PC-3 (cell line): ENCODE results near the gene HASPIN. TPM values are rescaled to one million over a fixed set of nuclear protein-coding genes. Genes with fewer than 3 reads are reported as not detected.
A peak's percentile ranks its signal among the peaks of the same experiment; 100 is the strongest.

Source experiments
- ATAC-seq: fragments of 200-7000 bp; cut with Tn5 transposase; 2 replicates; pipeline ENCODE4 v1.9.1; 2020; ENCODE audit warnings: mild to moderate bottlenecking, moderate library complexity
- BruUV-seq: library from RNA; stranded (reverse); fragments of 400-500 nt; replicated peaks from 2 replicates; lab custom pipeline; 2021; lab: Mats Ljungman, UMichigan
- CTCF ChIA-PET: fragments of 300-600 bp; sonication (Branson Sonifier 250); formaldehyde crosslinking; loops from one replicate; lab custom pipeline; 2022; ENCODE audit warnings: antibody characterized with exemption; lab: Charles Lee
- POLR2A ChIA-PET: fragments of 300-600 bp; sonication (Branson Sonifier 250); formaldehyde crosslinking; loops from one replicate; lab custom pipeline; 2022; ENCODE audit warnings: antibody characterized with exemption; ENCODE audit not compliant: unreplicated experiment; lab: Charles Lee
- DNase-seq: peaks from one replicate; pipeline ENCODE4 v3.0.0-alpha.2; 2015
- H2AFZ ChIP-seq: fragments of 300-600 bp; sonication (generic); 2 replicates; pipeline ENCODE4 v1.6.0; 2016; ENCODE audit warnings: antibody characterized with exemption, low read length
- H3F3A ChIP-seq: fragments of 300-600 bp; sonication (generic); one replicate; pipeline ENCODE4 v1.6.0; 2017; ENCODE audit warnings: antibody characterized with exemption, low read length, control low read depth, mild to moderate bottlenecking; ENCODE audit not compliant: unreplicated experiment
- H3K27ac ChIP-seq: fragments of 300-600 bp; sonication (generic); 2 replicates; pipeline ENCODE4 v1.5.1; 2016; ENCODE audit warnings: mild to moderate bottlenecking, low read length
- H3K27me3 ChIP-seq: fragments of 300-600 bp; sonication (generic); 2 replicates; pipeline ENCODE4 v1.6.1; 2016; ENCODE audit warnings: low read length, mixed read lengths
- H3K36me3 ChIP-seq: fragments of 300-600 bp; sonication (generic); 2 replicates; pipeline ENCODE4 v1.6.1; 2016; ENCODE audit warnings: low read depth, mixed run types, low read length, mixed read lengths
- H3K4me1 ChIP-seq: fragments of 300-600 bp; sonication (generic); 2 replicates; pipeline ENCODE4 v1.5.1; 2016; ENCODE audit warnings: low read length; ENCODE audit not compliant: insufficient read depth
- H3K4me2 ChIP-seq: fragments of 300-600 bp; sonication (generic); 2 replicates; pipeline ENCODE4 v1.6.0; 2016; ENCODE audit warnings: low read length
- H3K4me3 ChIP-seq: fragments of 300-600 bp; sonication (generic); 2 replicates; pipeline ENCODE4 v1.5.1; 2016; ENCODE audit warnings: mild to moderate bottlenecking, low read length, mixed read lengths
- H3K79me2 ChIP-seq: fragments of 300-600 bp; sonication (generic); 2 replicates; pipeline ENCODE4 v1.6.1; 2017; ENCODE audit warnings: low read length, mixed read lengths
- H3K9ac ChIP-seq: fragments of 300-600 bp; sonication (generic); 2 replicates; pipeline ENCODE4 v1.6.0; 2016; ENCODE audit warnings: mild to moderate bottlenecking, low read length
- H3K9me2 ChIP-seq: fragments of 300-600 bp; sonication (generic); replicated peaks from 2 replicates; pipeline ENCODE4 v1.6.1; 2016; ENCODE audit warnings: mixed run types, low read length, mixed read lengths
- H3K9me3 ChIP-seq: fragments of 300-600 bp; sonication (generic); 2 replicates; pipeline ENCODE4 v1.6.1; 2016; ENCODE audit warnings: low read length, mixed read lengths
- H4K20me1 ChIP-seq: fragments of 300-600 bp; sonication (generic); 2 replicates; pipeline ENCODE4 v1.6.1; 2016; ENCODE audit warnings: low read length, mixed read lengths
- CTCF ChIP-seq: fragments of 300-600 bp; sonication (generic); conservative IDR thresholded peaks from 2 replicates; pipeline ENCODE4 v1.5.1; 2017; ENCODE audit warnings: antibody characterized with exemption, low read depth, mild to moderate bottlenecking, low read length
- EZH2 ChIP-seq: fragments of 300-600 bp; sonication (generic); IDR thresholded peaks from one replicate; pipeline ENCODE4 v1.6.1; 2017; ENCODE audit warnings: antibody characterized with exemption, mild to moderate bottlenecking, low read length; ENCODE audit not compliant: unreplicated experiment
- EZH2phosphoT487 ChIP-seq: fragments of 300-600 bp; sonication (generic); IDR thresholded peaks from 2 replicates; pipeline ENCODE4 v1.6.1; 2018; ENCODE audit warnings: mild to moderate bottlenecking, antibody characterized with exemption, low read length, borderline replicate concordance
- intact Hi-C: fragments of 100-400 bp; cut with micrococcal nuclease; formaldehyde crosslinking; loops from 2 replicates; pipeline ENCODE4 v1.9.0; 2023
- total RNA-seq: library from RNA; depleted of rRNA; stranded (reverse); fragments of >200 nt; gene quantifications from 2 replicates; pipeline ENCODE4 v1.2.3, GENCODE V29; 2014

Gene HASPIN
- total RNA-seq, 1 experiment from 2014 or later = 10.6 TPM

DNA sequence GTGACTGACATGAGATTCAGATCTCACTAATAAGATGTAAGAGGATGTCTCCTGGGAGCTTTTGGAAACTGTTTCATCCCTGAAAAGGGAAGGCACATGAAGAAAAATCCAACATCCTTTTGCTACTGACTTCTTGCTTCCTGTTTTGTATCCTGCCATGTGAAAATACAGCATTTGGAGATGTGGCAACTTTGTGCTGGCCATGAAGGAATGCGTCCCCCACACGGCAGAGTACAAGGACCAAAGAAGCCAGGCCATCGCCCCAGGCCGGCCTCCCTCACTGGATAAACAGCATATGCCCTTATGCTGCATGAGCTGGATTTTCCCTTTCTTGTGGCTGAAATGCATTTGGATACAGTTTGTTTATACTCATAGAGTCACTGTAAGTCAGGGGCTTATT lies 5.5 kb upstream of the HASPIN start:
- no peaks in the 10 kb centered on the region for H3K27me3 ChIP-seq
- H3K9ac ChIP-seq = no peak overlapping the region
- no peak overlapping the region for H2AFZ ChIP-seq
- TF ChIP-seq CTCF (no peak), EZH2phosphoT487 (no peak), EZH2 (no peak)
- H3K4me2 ChIP-seq = no peak overlapping the region
- H3K36me3 ChIP-seq = peaks cover 17% of the 10 kb centered on the region
- BruUV-seq = no TSS peak
- H3K9me3 ChIP-seq = no peaks in the 10 kb centered on the region
- no peaks in the 10 kb centered on the region for H3K9me2 ChIP-seq
- ATAC-seq (no peak), DNase-seq (no peak)
- H3K4me3 ChIP-seq = no peak overlapping the region
- CTCF ChIA-PET = no interaction called here
- intact Hi-C loops = no loop called here
- H3K27ac ChIP-seq = no peak overlapping the region
- peaks cover 13% of the 10 kb centered on the region for H3K4me1 ChIP-seq
- peaks cover 9% of the 10 kb centered on the region for H3K79me2 ChIP-seq
- H4K20me1 ChIP-seq = no peaks in the 10 kb centered on the region
- no peaks in the 10 kb centered on the region for H3F3A ChIP-seq
- POLR2A ChIA-PET = no interaction called here

- no peak overlapping the region for H3K27ac ChIP-seq
- no peaks in the 10 kb centered on the region for H4K20me1 ChIP-seq
- BruUV-seq = no TSS peak
- no peak overlapping the region for H3K4me3 ChIP-seq
- peaks cover 17% of the 10 kb centered on the region for H3K36me3 ChIP-seq
- peaks cover 13% of the 10 kb centered on the region for H3K4me1 ChIP-seq
- no peak for TF ChIP-seq EZH2phosphoT487
- H3K9ac ChIP-seq = no peak overlapping the region
- no peaks in the 10 kb centered on the region for H3F3A ChIP-seq
- H2AFZ ChIP-seq = no peak overlapping the region
- H3K9me2 ChIP-seq = no peaks in the 10 kb centered on the region
- CTCF ChIA-PET = no interaction called here
- intact Hi-C loops = no loop called here
- POLR2A ChIA-PET = no interaction called here
- no peak for DNase-seq
- no peak overlapping the region for H3K4me2 ChIP-seq
- peaks cover 19% of the 10 kb centered on the region for H3K79me2 ChIP-seq
- H3K9me3 ChIP-seq = no peaks in the 10 kb centered on the region
- no peak for ATAC-seq
- no peaks in the 10 kb centered on the region for H3K27me3 ChIP-seq
These were observed 4.4 kb upstream of the HASPIN start for GRCh38 chr17:3719265-3719664.

DNA sequence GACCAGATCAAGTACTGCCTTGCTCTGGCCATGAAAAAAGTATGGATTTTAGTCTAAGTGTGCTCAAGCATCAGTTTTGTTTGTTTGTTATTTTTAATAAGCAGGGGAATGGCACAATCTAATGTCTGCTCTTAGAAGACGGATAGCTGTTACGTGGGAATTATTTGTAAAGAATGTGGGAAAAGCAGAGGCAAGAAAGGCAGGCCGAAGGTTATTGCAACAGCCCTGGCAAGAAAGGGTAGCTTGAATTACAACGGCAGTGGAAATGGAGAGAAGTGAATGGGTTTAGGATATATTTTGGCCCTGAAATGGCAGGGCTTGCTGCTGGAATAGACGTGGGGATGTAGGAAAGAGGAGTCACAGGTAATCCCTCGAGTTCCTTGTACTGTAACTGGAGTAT lies 987 bp upstream of the HASPIN start:
- H3K27ac ChIP-seq = no peak overlapping the region
- no peaks in the 10 kb centered on the region for H3K9me2 ChIP-seq
- H3K4me1 ChIP-seq = peaks cover 26% of the 10 kb centered on the region
- BruUV-seq = no TSS peak
- no peaks in the 10 kb centered on the region for H3F3A ChIP-seq
- H3K79me2 ChIP-seq = peaks cover 51% of the 10 kb centered on the region
- H3K4me3 ChIP-seq = peak overlapping the region; percentile 93
- no peak for TF ChIP-seq EZH2phosphoT487
- TF ChIP-seq CTCF = no peak
- TF ChIP-seq EZH2 = no peak
- peak overlapping the region; percentile 99 for H3K4me2 ChIP-seq
- H3K9ac ChIP-seq = peak overlapping the region; percentile 91
- H3K36me3 ChIP-seq = peaks cover 8% of the 10 kb centered on the region; the same call in 1 of the 2 replicates
- no peaks in the 10 kb centered on the region for H3K27me3 ChIP-seq
- ChIA-PET POLR2A (no interaction called here), CTCF (interaction anchor here (0.5 kb wide), 1 partner anchor 123 kb away, joined by 6 read pairs; the partner anchor contains the start of gene NCBP3)
- ATAC-seq = no peak
- intact Hi-C loops = no loop called here
- H2AFZ ChIP-seq = peak overlapping the region; percentile 86
- DNase-seq = no peak
- peaks cover 10% of the 10 kb centered on the region; the same call in 1 of the 2 replicates for H4K20me1 ChIP-seq
- H3K9me3 ChIP-seq = no peaks in the 10 kb centered on the region
